EL (cell line): ENCODE measurements around the gene TMCC1.
"Not testable (repeated sequence)": the region's sequence is repeated elsewhere in the genome, so short reads cannot be mapped to it uniquely, and the experiment has no call there.

ENCODE experiments used
- DNase-seq: peaks from one replicate; pipeline ENCODE4 v3.0.0-alpha.2; 2016

The TMCC1 gene

GRCh38 chr3:129892486-129892856, 1.0 kb downstream of the TMCC1 start:
- no peak for DNase-seq

GRCh38 chr3:129890891-129891290, 2.6 kb downstream of the TMCC1 start:
- no peak for DNase-seq

- no peak for DNase-seq
These were observed 3.4 kb downstream of the TMCC1 start for GRCh38 chr3:129890125-129890524.

GRCh38 chr3:129888771-129889170, 4.7 kb downstream of the TMCC1 start:
- peak; percentile 95 for DNase-seq

- no peak for DNase-seq
These were observed 12.2 kb downstream of the TMCC1 start for GRCh38 chr3:129881261-129881660.

GRCh38 chr3:129878355-129878754, 15.2 kb downstream of the TMCC1 start:
- DNase-seq: no peak

- DNase-seq: not testable (repeated sequence)
These were observed 19.0 kb downstream of the TMCC1 start for GRCh38 chr3:129874479-129874878.

GRCh38 chr3:129868912-129869311, 24.6 kb downstream of the TMCC1 start:
- no peak for DNase-seq

GRCh38 chr3:129867506-129868124, 25.9 kb downstream of the TMCC1 start:
- no peak for DNase-seq

GRCh38 chr3:129865806-129866205, 27.7 kb downstream of the TMCC1 start:
- DNase-seq: no peak

GRCh38 chr3:129864519-129864918, 29.0 kb downstream of the TMCC1 start:
- DNase-seq: no peak

GRCh38 chr3:129859272-129859671, 34.2 kb downstream of the TMCC1 start:
- DNase-seq: no peak

- DNase-seq: no peak
These were observed 35.6 kb downstream of the TMCC1 start for GRCh38 chr3:129857899-129858298.

- not testable (repeated sequence) for DNase-seq
These were observed 36.7 kb downstream of the TMCC1 start for GRCh38 chr3:129856790-129857189.

- peak; percentile 40 for DNase-seq
These were observed 37.6 kb downstream of the TMCC1 start for GRCh38 chr3:129855832-129856419.

GRCh38 chr3:129855170-129855831, 38.2 kb downstream of the TMCC1 start:
- DNase-seq: peak; percentile 22

GRCh38 chr3:129854460-129854859, 39.1 kb downstream of the TMCC1 start:
- DNase-seq: no peak

- peak; percentile 35 for DNase-seq
These were observed 47.6 kb downstream of the TMCC1 start for GRCh38 chr3:129845956-129846355.

GRCh38 chr3:129840707-129841360, 52.7 kb downstream of the TMCC1 start:
- DNase-seq: no peak

GRCh38 chr3:129838086-129838485, 55.4 kb downstream of the TMCC1 start:
- no peak for DNase-seq

- no peak for DNase-seq
These were observed 56.4 kb downstream of the TMCC1 start for GRCh38 chr3:129837065-129837642.

- DNase-seq: peak; percentile 41
These were observed 57.0 kb downstream of the TMCC1 start for GRCh38 chr3:129836381-129837064.

- DNase-seq: no peak
These were observed 58.3 kb downstream of the TMCC1 start for GRCh38 chr3:129835198-129835597.
